RWPE2 (cell line): Measurements from ENCODE around the gene HTT.

Experiments
- ATAC-seq: fragments of 200-7000 bp; cut with Tn5 transposase; 3 replicates; pipeline ENCODE4 v1.9.1; 2021; ENCODE audit warnings: low read depth
- DNase-seq: peaks from one replicate; pipeline ENCODE4 v3.0.0-alpha.2; 2020; ENCODE audit warnings: low spot score
- H3K27ac ChIP-seq: fragments of 450-650 bp; 2 replicates; pipeline ENCODE4 v1.5.1; 2017; ENCODE audit warnings: mild to moderate bottlenecking; ENCODE audit not compliant: poor library complexity, severe bottlenecking
- H3K27me3 ChIP-seq: fragments of 250-450 bp; sonication (Bioruptor Pico); 2 replicates; pipeline ENCODE4 v1.5.1; 2021; ENCODE audit warnings: mild to moderate bottlenecking, moderate library complexity; ENCODE audit not compliant: insufficient read depth, poor library complexity, severe bottlenecking
- H3K36me3 ChIP-seq: fragments of 250-450 bp; sonication (Bioruptor Pico); 2 replicates; pipeline ENCODE4 v1.5.1; 2020; ENCODE audit warnings: low read depth, mild to moderate bottlenecking, moderate library complexity
- H3K4me1 ChIP-seq: fragments of 250-450 bp; sonication (Bioruptor Pico); 2 replicates; pipeline ENCODE4 v1.5.1; 2021; ENCODE audit warnings: mild to moderate bottlenecking, moderate library complexity; ENCODE audit not compliant: insufficient read depth, poor library complexity, severe bottlenecking
- H3K4me3 ChIP-seq: fragments of 250-450 bp; sonication (Bioruptor Pico); 2 replicates; pipeline ENCODE4 v1.5.1; 2021; ENCODE audit warnings: mild to moderate bottlenecking, moderate library complexity; ENCODE audit not compliant: severe bottlenecking
- H3K9me3 ChIP-seq: fragments of 250-450 bp; sonication (Bioruptor Pico); 2 replicates; pipeline ENCODE4 v1.5.1; 2021; ENCODE audit warnings: mild to moderate bottlenecking, moderate library complexity; ENCODE audit not compliant: severe bottlenecking
- CTCF ChIP-seq: fragments of 450-650 bp; IDR thresholded peaks from one replicate; pipeline ENCODE4 v1.5.1; 2017; ENCODE audit warnings: mild to moderate bottlenecking, moderate library complexity; ENCODE audit not compliant: poor library complexity, severe bottlenecking

Gene HTT

GRCh38 chr4:3240936-3241522 lies 166.5 kb downstream of the HTT start:
- ATAC-seq (no peak), DNase-seq (no peak)
- TF ChIP-seq CTCF = no peak
- Histone ChIP-seq H3K27ac (no peak overlapping the region), H3K36me3 (peaks cover 4% of the 10 kb centered on the region; the same call in 1 of the 2 replicates), H3K27me3 (no peaks in the 10 kb centered on the region), H3K4me3 (no peak overlapping the region), H3K4me1 (no peaks in the 10 kb centered on the region), H3K9me3 (no peaks in the 10 kb centered on the region)

- TF ChIP-seq CTCF = no peak
- ATAC-seq (no peak), DNase-seq (no peak)
- Histone ChIP-seq H3K27ac (no peak overlapping the region), H3K9me3 (no peaks in the 10 kb centered on the region), H3K4me1 (no peaks in the 10 kb centered on the region), H3K36me3 (peaks cover 4% of the 10 kb centered on the region; the same call in 1 of the 2 replicates), H3K27me3 (no peaks in the 10 kb centered on the region), H3K4me3 (no peak overlapping the region)
These were observed 167.5 kb downstream of the HTT start for GRCh38 chr4:3241898-3242524.

- H3K9me3 ChIP-seq = no peaks in the 10 kb centered on the region
- no peak for TF ChIP-seq CTCF
- H3K27me3 ChIP-seq = no peaks in the 10 kb centered on the region
- no peak for DNase-seq
- no peak overlapping the region for H3K4me3 ChIP-seq
- ATAC-seq = no peak
- H3K36me3 ChIP-seq = peaks cover 4% of the 10 kb centered on the region; the same call in 1 of the 2 replicates
- H3K27ac ChIP-seq = no peak overlapping the region
- no peaks in the 10 kb centered on the region for H3K4me1 ChIP-seq
These were observed 168.8 kb downstream of the HTT start for GRCh38 chr4:3243136-3243780.

GRCh38 chr4:3244002-3244401 lies 169.5 kb downstream of the HTT start:
- ATAC-seq = no peak
- peaks cover 4% of the 10 kb centered on the region; the same call in 1 of the 2 replicates for H3K36me3 ChIP-seq
- no peaks in the 10 kb centered on the region for H3K9me3 ChIP-seq
- H3K27ac ChIP-seq = no peak overlapping the region
- TF ChIP-seq CTCF = no peak
- H3K4me1 ChIP-seq = no peaks in the 10 kb centered on the region
- no peak overlapping the region for H3K4me3 ChIP-seq
- no peak for DNase-seq
- H3K27me3 ChIP-seq = no peaks in the 10 kb centered on the region
